GM19025 (cell line): ENCODE results near the gene SLC27A6.
"Not testable (repeated sequence)": the region's sequence is repeated elsewhere in the genome, so short reads cannot be mapped to it uniquely, and the experiment has no call there.

Experiments used
- ATAC-seq: cut with Tn5 transposase; IDR thresholded peaks from one replicate; pipeline ENCODE4 v1.9.1; 2021; ENCODE audit warnings: mild to moderate bottlenecking, low read depth, moderate library complexity; ENCODE audit not compliant: unreplicated experiment

SLC27A6 gene

GRCh38 chr5:128988476-128988875 lies 23.2 kb downstream of the SLC27A6 start:
- ATAC-seq = no peak

DNA sequence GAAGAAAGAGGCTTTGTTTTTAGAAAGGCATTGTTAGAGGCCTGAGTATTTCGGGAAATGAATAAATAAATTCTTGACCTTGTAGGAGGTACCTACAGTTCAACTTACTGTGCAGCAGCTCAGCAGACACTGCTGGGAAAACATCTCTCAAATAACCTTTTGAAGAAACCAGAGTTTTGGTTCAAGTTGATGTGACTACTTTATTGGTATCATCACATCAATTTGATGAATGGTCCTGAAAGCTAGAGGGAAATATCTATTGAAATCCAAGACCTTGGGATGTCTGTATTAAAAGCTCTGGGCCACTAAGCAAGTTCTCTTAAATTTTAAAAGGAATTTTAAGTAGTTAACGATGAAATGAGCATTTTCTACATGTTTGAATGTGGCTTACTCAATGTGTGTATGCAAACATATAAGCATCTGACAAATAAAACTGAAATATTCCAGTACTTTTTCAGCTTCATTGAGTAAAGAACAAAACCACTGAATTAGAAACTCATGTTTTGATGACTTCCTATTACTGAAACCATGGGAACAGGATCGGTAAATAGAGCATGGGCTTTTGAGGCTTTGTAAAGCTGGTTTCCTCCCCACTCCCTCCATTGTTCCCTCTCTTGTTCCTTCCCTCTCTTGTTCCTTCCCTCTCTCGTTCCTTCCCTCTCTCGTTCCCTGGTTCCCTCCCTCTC lies 36.7 kb downstream of the SLC27A6 start:
- no peak for ATAC-seq

DNA sequence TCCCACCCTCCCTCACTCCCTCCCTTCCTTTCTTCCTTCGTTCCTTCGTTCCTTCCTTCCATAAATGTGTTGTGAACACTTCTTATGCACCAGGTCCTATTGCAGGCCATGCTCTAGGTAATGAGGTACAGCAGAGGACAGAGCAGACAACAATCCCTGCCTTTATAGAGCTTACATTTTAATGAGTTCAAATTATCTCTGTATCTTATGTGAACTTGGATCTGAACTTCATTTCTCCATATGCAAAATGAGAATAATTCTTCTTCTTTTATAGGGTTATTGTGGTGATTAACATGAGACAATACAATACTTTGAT lies 37.2 kb downstream of the SLC27A6 start:
- no peak for ATAC-seq

DNA sequence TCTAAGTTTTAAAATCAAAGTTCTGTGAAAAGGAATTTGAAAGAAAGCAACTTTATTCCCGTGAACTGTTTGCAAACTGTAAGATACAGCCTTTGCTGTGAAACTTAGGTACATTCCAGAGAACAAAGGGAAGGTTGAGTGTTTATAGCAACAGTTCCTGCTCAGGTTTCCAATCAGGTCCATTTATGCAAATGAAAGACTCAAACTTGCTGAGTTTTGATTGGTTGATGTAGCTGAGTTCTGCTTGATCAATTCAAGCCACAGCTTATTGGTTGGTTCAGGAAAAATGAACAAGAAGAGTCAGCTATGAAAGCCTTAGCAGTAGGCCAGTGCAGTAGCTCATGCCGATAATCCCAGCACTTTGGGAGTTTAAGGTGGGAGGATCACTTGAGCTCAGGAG lies 37.9 kb downstream of the SLC27A6 start:
- ATAC-seq = no peak

GRCh38 chr5:129014185-129014584 lies 48.9 kb downstream of the SLC27A6 start:
- no peak for ATAC-seq

GRCh38 chr5:129018837-129019236 lies 53.5 kb downstream of the SLC27A6 start:
- ATAC-seq = no peak

- no peak for ATAC-seq
These were observed 54.2 kb downstream of the SLC27A6 start for GRCh38 chr5:129019401-129019908.

DNA sequence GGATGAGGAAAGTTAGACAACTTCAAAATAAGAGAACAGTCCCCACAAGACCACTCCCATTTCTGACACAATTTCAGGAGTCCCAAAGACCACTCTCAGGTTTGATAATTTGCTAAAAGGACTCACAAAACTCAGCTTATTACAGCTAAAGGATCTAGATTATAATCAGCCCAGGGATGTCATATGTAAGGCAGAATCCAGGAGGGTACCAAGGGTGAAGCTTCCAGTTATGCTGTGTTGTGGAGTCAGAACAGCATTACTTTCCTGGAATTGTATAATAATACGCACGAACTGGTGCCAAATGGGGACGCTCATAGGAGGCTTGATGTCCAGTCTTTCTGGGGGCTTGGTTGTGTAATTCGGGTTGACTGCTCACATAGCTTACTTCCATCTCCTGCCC lies 55.4 kb downstream of the SLC27A6 start:
- ATAC-seq = no peak

- no peak for ATAC-seq
These were observed 56.5 kb downstream of the SLC27A6 start for GRCh38 chr5:129021744-129022143.

DNA sequence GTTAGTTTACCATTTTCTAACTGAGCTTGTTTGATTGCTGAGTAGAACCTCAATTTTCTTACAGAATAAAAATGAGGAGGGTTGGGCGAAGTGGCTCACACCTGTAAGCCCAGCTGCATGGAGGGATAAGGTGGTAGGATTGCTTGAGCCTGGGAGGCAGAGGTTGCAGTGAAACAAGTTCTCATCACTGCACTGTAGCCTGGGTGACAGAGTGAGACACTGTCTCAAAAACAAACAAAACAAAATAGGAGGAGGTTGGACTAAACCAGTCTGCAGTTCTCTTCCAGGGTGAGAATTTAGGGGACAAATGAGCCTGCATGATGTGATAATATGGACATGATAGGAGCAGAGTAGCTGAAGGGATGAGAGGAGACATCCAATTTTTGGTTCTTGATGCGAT lies 57.3 kb downstream of the SLC27A6 start:
- ATAC-seq = no peak

DNA sequence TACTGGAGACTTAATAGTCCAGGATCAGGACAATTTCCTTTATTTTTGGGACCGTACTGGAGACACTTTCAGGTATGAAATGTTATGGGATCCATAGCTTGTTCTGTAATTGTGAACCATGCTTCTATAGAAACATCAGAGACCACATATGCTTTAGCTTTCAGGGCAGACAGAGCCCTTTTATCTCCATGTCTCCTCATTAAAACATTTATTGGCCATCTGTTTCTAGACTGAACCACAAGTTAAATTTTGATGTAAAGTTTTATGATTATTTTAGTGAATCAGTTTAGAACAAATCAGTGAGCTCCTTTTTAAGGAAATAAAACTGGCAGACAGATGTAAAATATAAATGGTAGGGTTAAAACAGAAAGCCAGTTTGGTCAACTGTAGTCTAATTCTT lies 62.0 kb downstream of the SLC27A6 start:
- ATAC-seq = no peak

- ATAC-seq = no peak
These were observed 66.8 kb downstream of the SLC27A6 start for GRCh38 chr5:129031886-129032683.

DNA sequence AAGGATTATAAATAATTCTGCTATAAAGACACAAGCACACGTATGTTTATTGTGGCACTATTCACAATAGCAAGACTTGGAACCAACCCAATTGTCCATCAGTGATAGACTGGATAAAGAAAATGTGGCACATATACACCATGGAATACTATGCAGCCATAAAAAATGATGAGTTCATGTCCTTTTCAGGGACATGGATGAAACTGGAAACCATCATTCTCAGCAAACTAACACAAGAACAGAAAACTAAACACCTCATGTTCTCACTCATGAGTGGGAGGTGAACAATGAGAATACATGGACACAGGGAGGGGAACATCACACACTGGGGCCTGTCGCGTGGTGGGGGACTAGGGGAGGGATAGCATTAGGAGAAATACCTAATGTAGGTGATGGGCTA lies 71.0 kb downstream of the SLC27A6 start:
- ATAC-seq = not testable (repeated sequence)

DNA sequence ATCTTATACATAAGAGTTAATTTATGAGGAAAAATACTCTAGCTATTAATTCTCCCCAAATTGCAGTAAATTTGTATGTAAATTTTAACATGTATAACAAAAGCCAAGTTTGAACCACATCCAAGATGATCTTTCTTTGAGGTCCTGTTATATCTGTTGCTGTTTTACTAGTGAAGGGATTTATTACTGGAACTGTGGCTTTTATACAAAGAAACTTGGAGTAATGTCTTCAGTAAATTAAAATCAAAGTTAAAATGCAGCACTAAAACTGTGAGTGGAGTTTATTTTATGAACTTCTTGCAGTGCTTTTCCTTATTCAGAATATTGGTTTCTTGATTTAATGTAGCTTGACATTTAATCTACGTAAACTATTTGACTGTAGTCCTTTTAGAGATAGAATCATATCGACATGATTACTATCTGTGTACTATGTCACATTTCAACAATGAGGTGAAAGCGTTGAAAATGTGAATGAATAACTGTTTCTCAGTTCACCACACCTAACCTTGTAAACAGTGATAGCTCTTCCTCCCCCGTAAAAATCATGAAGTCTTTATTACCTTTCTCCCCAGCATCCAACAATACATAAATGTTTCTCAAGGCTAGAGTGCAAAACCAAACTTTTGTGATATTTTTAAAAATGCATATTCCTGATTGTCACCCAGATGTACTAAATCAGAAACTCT lies 76.1 kb downstream of the SLC27A6 start:
- ATAC-seq = no peak

DNA sequence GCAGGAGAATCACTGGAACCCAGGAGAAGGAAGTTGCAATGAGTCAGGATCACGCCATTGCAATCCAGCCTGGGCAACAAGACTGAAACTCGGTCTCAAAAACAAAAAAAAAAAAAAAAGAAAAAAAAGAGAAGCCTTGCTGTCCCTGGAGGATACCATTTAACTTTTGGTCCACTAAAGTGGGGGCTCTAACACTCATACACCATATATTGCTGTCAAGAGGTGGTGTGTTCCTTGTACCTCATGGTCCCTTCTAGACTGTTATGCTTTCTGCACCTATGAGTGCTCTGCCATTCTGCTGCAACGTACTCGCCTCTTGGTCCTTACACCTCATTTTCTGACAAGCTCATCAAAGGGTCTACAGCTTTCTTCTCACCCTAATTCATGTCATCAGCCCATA lies 77.0 kb downstream of the SLC27A6 start:
- ATAC-seq = no peak

DNA sequence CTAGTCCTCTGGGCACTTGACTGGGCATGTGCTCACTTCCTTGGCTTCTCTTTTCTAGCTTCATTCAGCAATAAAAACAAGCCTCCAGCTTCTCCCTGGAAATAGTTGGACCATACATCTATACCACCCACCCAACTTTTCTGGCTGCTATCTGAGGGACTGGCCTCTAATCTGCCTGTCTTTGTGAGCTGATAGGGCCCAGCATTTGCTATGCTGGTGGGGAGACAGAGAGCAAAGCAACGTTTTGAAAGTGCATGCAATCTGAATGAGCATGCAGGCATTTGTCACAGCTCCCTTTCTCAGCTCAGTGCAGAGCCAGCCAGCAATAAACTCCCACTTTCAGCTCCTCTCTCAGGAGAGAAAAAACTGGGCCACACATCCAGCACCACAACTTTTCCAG lies 78.6 kb downstream of the SLC27A6 start:
- ATAC-seq = no peak

- no peak for ATAC-seq
These were observed 80.9 kb downstream of the SLC27A6 start for GRCh38 chr5:129046151-129046550.

DNA sequence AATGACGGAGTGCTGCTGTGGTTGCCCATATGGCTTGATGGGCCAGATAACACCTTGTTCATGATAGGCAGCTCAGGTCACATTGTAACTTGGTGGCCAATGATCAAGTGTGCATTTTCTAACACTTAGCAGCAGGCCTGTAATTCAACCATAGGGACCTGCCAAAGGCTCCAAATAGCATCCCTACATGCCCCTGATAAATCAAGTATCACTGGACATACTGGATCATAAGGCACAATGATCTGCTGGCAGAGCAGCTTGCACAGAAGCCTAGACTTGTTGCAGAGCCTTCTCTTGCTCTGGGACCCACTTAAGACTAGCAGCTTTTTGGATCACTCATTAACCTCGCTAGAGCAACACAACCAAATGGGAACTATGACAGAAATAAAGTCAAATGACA lies 83.2 kb downstream of the SLC27A6 start:
- no peak for ATAC-seq

DNA sequence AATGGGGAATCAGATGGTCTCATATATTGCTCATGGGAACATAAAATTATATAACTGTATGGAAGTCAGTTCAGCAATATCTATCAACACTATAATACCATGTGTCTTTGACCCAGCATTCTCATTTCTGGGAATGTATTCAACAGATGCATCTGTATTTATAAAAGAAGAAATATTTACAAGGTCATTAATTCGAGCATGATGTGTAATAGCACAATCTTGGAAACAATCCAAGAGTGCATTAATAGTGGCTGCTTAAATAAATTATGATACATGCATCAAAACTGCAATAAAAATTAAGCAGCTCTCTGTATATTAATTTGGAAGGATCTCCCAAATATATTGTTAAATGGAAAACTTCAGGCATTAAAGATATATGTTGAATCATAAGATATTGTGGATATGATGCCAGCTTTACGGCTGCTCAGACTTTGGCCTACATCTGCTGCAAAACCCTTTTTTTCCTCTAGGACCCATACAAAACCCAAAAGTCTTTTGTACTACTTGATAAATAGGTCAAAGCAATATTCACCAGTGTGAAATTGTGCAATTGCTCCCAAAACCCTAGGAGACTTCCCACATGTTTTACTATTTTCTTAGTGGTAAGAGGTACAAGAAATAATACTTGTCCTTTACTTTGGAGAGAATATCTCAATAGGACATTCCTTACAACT lies 84.0 kb downstream of the SLC27A6 start:
- ATAC-seq = no peak

- no peak for ATAC-seq
These were observed 86.0 kb downstream of the SLC27A6 start for GRCh38 chr5:129051283-129051682.

- ATAC-seq = no peak
These were observed 88.2 kb downstream of the SLC27A6 start for GRCh38 chr5:129053438-129053837.
